Thyroid gland (tissue), 4 donors: ENCODE results near the gene NPDC1. TPM values are rescaled to one million over a fixed set of nuclear protein-coding genes. Genes with fewer than 3 reads are reported as not detected.

Experiments
- DNase-seq, 2 donors: peaks; one replicate each; pipeline ENCODE4 v3.0.0-alpha.2; 2019
- H3K27ac ChIP-seq, 3 donors: fragments of 200-600 bp; sonication (generic); 1 replicate in 2 of 3; 2 replicates in 1 of 3; pipeline ENCODE4 v1.5.1; 2016 to 2019; ENCODE audit warnings: mild to moderate bottlenecking in 1 of 3, moderate library complexity in 1 of 3
- H3K27me3 ChIP-seq: fragments of 200-600 bp; sonication (generic); one replicate; pipeline ENCODE4 v1.5.1; 2019
- H3K36me3 ChIP-seq, 2 donors: fragments of 200-600 bp; sonication (generic); one replicate each; pipeline ENCODE4 v1.5.1; 2016 to 2019
- H3K4me1 ChIP-seq, 2 donors: fragments of 200-600 bp; sonication (generic); one replicate each; pipeline ENCODE4 v1.5.1; 2017 to 2019
- H3K4me3 ChIP-seq, 3 donors: fragments of 200-600 bp; sonication (generic); replicated peaks in 1 of 3; 1 replicate in 2 of 3; 2 replicates in 1 of 3; pipeline ENCODE4 v1.5.1; 2016; ENCODE audit warnings: mild to moderate bottlenecking in 1 of 3
- H3K9me3 ChIP-seq: fragments of 200-600 bp; sonication (generic); one replicate; pipeline ENCODE4 v1.5.1; 2017
- POLR2A ChIP-seq, 2 donors: fragments of 450-650 bp; IDR thresholded peaks; one replicate each; pipeline ENCODE4 v1.6.1; 2017; ENCODE audit warnings: antibody characterized with exemption in 2 of 2, mild to moderate bottlenecking in 2 of 2, moderate library complexity in 1 of 2
- WGBS, 2 donors: methylation state at CpG; one replicate each; pipeline ENCODE4 v1.1.5; 2017; 5-methylcytosine and 5-hydroxymethylcytosine counted together
- intact Hi-C: fragments of 100-400 bp; cut with DNase I; formaldehyde crosslinking; loops from one replicate; pipeline ENCODE4 v1.15.1; 2023
- total RNA-seq, 4 donors: library from RNA; depleted of rRNA; stranded (reverse); fragments of >200 nt; gene quantifications; one replicate each; pipeline ENCODE4 v1.2.3, GENCODE V29; 2016
- TF ChIP-seq, protein P1 (sequence below), 6 experiments: fragments of 200-600 bp in 3 of 6; fragments of 450-650 bp in 3 of 6; sonication (generic) in 3 of 6; IDR thresholded peaks; one replicate each; pipeline ENCODE4 v1.5.1; 2016 to 2019; ENCODE audit warnings: antibody characterized with exemption in 6 of 6, mild to moderate bottlenecking in 2 of 6, inconsistent platforms in 1 of 6, moderate library complexity in 1 of 6

NPDC1 gene
- total RNA-seq, 4 donors from 2014 or later: 23.3 to 65.9 (median 35.4) TPM

DNA sequence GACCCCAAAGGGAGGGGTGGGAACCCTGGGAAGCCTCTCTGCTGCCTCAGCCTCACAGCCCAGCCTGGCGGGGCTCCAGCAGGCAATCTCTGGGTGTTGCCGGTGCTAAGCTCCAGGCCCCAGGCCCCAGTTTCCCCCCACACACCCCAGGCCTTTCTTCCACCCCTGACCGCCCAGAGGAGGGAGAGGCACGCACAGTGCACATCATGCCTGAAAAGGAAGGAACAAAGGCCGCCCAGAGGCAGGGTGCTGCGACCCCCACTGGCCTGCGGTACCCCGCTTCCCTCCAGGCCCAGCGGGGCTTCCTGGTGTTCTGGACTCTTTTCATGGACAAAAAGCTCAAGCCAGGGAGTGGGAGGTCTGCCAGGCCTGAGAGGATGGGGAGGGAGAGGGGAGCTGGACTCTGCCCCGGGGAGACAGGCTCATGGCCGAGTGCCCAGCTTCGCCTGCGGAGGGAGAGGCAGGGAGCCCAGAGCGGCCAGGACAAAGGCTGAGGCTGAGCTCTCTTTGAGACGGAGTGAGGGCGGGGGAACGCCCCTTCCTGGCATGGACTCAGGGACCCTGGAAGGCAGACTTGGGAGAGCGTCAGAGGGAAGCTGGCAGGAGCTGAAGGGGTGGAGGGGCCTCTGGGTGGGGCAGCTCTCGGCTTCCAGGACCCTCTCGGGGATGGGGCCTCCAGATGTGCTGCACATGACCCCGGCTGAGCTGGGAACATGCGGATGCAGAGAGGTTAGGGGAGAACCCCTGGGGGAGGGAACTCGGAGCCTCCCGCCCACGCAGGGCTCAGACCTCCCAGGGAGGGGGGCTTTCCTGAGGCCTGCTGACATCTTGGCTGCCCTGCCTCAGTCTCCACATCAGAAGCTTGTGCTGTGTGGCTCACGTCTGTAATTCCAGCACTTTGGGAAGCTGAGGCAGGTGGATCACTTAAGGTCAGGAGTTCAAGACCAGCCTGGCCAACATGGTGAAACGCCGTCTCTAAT lies 9.7 kb upstream of the NPDC1 start:
- 47 to 55% methylated on average over 5 to 10 of the region's 28 CpGs for WGBS, 2 donors
- TF ChIP-seq, protein P1, sequence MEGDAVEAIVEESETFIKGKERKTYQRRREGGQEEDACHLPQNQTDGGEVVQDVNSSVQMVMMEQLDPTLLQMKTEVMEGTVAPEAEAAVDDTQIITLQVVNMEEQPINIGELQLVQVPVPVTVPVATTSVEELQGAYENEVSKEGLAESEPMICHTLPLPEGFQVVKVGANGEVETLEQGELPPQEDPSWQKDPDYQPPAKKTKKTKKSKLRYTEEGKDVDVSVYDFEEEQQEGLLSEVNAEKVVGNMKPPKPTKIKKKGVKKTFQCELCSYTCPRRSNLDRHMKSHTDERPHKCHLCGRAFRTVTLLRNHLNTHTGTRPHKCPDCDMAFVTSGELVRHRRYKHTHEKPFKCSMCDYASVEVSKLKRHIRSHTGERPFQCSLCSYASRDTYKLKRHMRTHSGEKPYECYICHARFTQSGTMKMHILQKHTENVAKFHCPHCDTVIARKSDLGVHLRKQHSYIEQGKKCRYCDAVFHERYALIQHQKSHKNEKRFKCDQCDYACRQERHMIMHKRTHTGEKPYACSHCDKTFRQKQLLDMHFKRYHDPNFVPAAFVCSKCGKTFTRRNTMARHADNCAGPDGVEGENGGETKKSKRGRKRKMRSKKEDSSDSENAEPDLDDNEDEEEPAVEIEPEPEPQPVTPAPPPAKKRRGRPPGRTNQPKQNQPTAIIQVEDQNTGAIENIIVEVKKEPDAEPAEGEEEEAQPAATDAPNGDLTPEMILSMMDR (IDR thresholded peaks at IDR 0.05): no peak
- TF ChIP-seq POLR2A (IDR thresholded peaks at IDR 0.05): no peak
- Histone ChIP-seq H3K27ac (no peak overlapping the region), H3K9me3 (no peaks in the 10 kb centered on the region), H3K4me3 (no peak overlapping the region), H3K27me3 (no peaks in the 10 kb centered on the region), H3K36me3 (no peaks in the 10 kb centered on the region), H3K4me1 (peaks cover 23 to 34% of the 10 kb centered on the region in 2 donors)
- peak; percentile 81 to 90 for DNase-seq
- intact Hi-C loops: no loop called here

DNA sequence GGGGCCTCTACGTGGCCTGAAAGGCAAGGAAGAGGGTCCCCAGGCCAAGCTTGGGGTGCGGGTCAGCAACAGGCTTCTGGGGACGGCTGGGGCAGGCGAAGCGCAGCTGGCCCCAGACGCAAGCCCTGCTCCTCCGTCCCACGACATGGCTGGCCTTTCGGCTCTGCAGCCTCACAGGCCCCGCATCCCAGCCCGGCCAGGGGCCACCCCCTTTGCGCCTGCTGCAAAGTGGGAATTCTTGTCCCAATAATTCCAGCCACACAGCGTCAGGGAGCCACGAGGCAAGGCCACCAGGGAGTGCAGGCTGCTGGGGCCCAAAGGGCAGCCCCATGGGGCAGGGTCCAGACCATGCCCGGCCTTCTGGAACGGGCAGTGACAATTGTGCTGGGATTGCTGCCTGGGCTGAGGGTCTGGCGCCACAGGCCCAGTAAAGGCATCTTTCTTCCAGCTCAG lies 9.0 kb upstream of the NPDC1 start:
- no peak for DNase-seq
- no peaks in the 10 kb centered on the region for H3K27me3 ChIP-seq
- peaks cover 23 to 34% of the 10 kb centered on the region in 2 donors for H3K4me1 ChIP-seq
- TF ChIP-seq, protein P1 (IDR thresholded peaks at IDR 0.05): no peak
- TF ChIP-seq POLR2A (IDR thresholded peaks at IDR 0.05): no peak
- WGBS, 2 donors: 64 to 90% methylated on average over 5 to 12 of the region's 17 CpGs
- no peak overlapping the region for H3K27ac ChIP-seq
- no peak overlapping the region for H3K4me3 ChIP-seq
- H3K9me3 ChIP-seq: no peaks in the 10 kb centered on the region
- no peaks in the 10 kb centered on the region for H3K36me3 ChIP-seq
- intact Hi-C loops: no loop called here

DNA sequence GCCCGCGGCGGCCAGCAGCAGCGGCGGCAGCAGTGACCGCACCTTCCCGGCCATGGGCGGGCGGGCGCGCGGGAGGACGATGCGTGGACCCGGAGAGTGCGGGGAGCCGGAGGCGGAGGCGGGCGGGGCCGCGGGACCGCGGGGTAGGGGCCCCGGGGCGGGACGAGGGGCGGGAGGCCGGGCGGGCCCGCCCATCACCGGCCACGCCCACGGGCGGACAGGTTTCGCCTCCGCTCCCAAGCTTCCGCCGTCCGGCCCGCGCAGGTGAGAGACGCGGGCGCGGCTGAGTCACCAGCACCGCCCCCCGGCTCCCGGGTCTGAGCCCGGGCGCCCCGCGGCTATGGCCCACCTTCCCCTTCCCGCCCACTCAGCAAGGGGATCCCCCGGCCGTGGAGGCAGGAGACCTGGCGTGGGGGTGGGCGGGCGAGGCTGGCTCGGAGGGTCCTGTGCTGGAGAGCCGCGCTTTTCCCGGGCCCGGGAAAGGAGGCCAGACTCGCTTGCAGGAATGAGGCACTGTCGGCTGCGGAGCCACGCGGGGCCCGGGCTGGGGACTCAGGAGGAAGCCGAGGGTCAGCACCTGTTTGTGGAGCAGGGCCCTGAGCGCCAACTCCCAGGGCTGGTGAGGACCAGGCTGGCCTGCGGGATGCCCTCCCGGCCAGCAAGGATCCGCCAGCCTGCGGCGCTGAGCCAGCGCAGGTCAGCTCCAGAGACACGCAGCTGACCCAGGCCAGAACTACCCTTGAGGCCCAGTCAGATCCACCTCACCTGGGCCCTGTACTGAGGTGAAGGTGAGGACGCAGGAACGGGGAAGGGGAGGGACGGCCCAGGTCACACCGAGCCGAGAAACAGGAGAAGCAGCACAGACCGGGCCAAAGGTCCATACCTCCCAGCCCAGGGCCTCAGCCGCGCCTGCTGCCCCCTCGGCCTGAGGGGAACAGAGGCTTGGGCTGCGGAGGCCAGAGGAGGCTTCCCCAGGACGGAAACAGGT lies 8.3 kb upstream of the NPDC1 start, which contains the start of gene ENTPD2:
ENTPD2 (minus strand) TSS at position 118 of the 988 bp plus-strand sequence; CDS start at position 54, 64 bp downstream.
- no peaks in the 10 kb centered on the region for H3K9me3 ChIP-seq
- peaks cover 3% of the 10 kb centered on the region for H3K27me3 ChIP-seq
- TF ChIP-seq, protein P1 (IDR thresholded peaks at IDR 0.05): no peak
- TF ChIP-seq POLR2A (IDR thresholded peaks at IDR 0.05): no peak
- H3K27ac ChIP-seq: no peak within 1 kb of the TSS
- no peaks in the 10 kb centered on the region for H3K36me3 ChIP-seq
- intact Hi-C loops: no loop called here
- DNase-seq: peak; percentile 65 to 68
- peaks cover 23 to 34% of the 10 kb centered on the region in 2 donors for H3K4me1 ChIP-seq
- 76 to 77% methylated on average over 4 to 18 of the region's 90 CpGs for whole genome bisulfite sequencing, 2 donors
- H3K4me3 ChIP-seq: peak within 1 kb of the TSS in 1 of 3 donors; percentile 37

DNA sequence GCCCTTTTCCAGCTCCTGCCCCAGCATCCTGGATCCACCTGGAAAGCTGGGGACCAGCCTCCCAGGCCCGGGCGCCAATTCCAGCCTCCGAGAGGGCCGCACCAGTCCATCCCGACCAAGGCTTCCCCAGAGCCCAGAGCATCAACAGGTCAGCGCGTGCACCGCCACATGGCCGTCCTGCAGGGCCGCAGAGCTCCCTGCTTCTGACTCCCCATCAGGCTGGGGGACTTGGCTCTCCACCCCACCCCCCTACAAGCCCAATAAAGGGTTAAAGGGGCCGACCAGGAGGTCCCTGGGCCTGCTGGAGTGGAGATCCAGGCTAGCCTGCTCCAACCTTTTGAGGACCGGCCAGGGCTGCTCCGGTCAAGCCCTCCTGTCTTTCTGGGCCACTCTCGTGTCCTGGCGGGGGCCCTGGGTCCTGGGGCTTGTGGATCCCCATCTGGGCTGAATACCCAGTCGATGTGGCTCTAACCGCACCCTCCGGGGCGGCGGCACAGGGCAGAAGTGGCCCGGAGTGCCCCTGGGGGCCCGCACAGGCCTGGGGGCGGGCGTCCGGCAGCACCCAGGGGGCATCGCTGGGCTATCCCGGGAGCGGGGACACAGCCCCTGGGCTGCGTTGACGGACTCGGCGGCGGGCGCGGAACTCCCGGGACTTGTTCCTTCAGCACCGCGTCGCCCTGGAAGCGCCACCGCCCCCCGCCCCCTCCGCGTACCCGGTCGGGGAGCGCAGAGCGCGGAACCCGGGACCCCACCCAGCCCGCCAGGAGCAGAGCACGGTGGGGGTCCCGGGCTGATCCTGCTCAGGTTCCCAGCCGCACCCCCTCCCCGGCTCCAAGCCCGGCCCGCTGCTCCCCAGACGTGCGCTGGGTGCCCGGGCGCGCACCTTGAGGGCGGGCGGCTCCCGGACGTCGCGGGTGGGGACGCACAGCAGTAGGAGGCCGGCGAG lies 7.3 kb upstream of the NPDC1 start:
- WGBS, 2 donors: 20 to 48% methylated on average over 5 to 25 of the region's 71 CpGs
- Histone ChIP-seq H3K27me3 (peaks cover 13% of the 10 kb centered on the region), H3K4me3 (peak overlapping the region in 1 of 3 donors; percentile 37)

More for the DNA sequence above, 7.3 kb upstream of the NPDC1 start:
- H3K4me1 ChIP-seq: peaks cover 23 to 34% of the 10 kb centered on the region in 2 donors
- H3K9me3 ChIP-seq: no peaks in the 10 kb centered on the region
- intact Hi-C loops: no loop called here
- TF ChIP-seq, protein P1 (IDR thresholded peaks at IDR 0.05): no peak
- TF ChIP-seq POLR2A (IDR thresholded peaks at IDR 0.05): no peak
- H3K27ac ChIP-seq: no peak overlapping the region
- no peaks in the 10 kb centered on the region for H3K36me3 ChIP-seq
- no peak for DNase-seq
